ENCODE measurements around the gene PEMT.

The PEMT gene

GRCh38 chr17:17541640-17542001 is 49.9 kb downstream of the PEMT start:
- Histone ChIP-seq H3K9ac (ENCODE audit: low read length in 2 of 2) (no peak overlapping the region), H3K4me1 (ENCODE audit: control insufficient read depth, insufficient read depth, low read length) (peaks cover 2% of the 10 kb centered on the region), H3K27ac (ENCODE audit: low read length) (no peak overlapping the region), H3K36me3 (ENCODE audit: control insufficient read depth in 2 of 2, insufficient read depth in 2 of 2, low read length in 2 of 2) (no peaks in the 10 kb centered on the region), H3K27me3 (ENCODE audit: control insufficient read depth in 1 of 2, insufficient read depth in 2 of 2, low read length in 2 of 2) (no peaks in the 10 kb centered on the region), H3K4me3 (ENCODE audit: low read length in 2 of 2) (no peak overlapping the region), H3K9me3 (ENCODE audit: control insufficient read depth in 2 of 2, low read length in 2 of 2) (no peaks in the 10 kb centered on the region)

DNA sequence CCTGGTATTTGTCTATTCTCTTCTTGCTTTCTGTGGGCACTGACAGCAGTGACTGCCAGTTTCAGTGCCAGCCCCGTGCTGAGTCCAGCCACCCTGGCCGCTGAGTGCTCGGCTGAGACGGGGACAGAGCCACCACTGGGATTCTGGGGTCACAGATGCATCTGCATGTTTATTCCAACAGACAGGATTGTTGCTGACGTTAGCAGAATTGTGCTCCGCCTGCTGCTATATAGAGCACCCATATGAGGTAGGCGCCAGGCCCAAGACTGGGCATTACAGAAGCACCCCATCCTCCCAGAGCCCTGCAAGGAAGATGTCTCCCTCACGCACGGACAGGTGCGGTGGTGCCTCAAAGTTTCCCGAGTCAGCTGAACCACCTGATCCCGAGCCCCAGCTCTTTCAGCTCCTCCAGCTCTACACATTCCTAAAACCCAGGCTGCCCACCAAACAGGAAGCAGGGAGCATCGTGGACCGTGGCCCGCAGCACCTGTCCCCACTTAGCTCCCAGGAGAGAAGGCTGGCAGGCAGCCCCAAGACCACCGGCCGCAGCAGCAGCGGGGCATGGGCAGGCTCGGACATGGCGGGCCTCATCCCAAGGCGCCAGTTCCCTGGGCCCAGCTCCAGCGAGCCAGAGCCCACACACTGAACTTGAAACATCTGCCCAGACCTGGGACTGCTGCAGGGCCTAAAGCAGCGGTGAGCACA is 50.4 kb downstream of the PEMT start:
- H3K36me3 ChIP-seq (ENCODE audit: control insufficient read depth in 2 of 2, insufficient read depth in 2 of 2, low read length in 2 of 2): no peaks in the 10 kb centered on the region
- peaks cover 6% of the 10 kb centered on the region for H3K4me1 ChIP-seq (ENCODE audit: control insufficient read depth, insufficient read depth, low read length)
- H3K27me3 ChIP-seq (ENCODE audit: control insufficient read depth in 1 of 2, insufficient read depth in 2 of 2, low read length in 2 of 2): no peaks in the 10 kb centered on the region
- no peaks in the 10 kb centered on the region for H3K9me3 ChIP-seq (ENCODE audit: control insufficient read depth in 2 of 2, low read length in 2 of 2)
- H3K27ac ChIP-seq (ENCODE audit: low read length): no peak overlapping the region
- no peak overlapping the region for H3K4me3 ChIP-seq (ENCODE audit: low read length in 2 of 2)
- H3K9ac ChIP-seq (ENCODE audit: low read length in 2 of 2): no peak overlapping the region

DNA sequence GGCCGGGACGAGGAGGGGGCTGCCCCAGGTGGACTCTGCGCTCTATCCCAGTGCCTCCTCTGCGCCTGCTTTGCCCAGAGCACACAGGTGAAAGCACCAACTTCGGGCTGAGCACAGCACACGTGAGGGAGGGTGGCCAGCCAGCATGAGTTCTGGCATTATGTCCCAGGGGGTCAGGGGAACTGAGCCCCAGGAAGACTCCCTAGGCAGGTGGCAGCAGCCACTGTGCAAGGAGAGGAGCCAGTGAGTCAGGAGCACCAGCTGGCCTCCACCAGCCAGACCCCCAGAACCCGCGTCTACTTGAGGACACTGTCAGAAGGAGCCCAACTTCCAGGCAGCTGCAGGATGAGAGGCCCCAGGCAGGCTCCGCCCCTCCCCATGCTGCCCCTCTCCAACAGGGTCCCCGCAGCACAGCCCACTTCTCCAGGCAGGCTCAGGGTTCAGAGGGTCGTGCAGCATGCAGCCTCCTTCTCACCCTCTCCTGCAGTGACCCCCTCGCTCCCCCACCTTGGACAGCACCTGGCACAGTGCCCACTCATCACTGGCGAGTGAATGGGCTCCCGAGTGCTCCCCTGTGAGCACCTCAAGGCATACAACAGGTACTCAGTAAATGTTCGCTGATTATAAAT is 51.1 kb downstream of the PEMT start:
- H3K4me1 ChIP-seq (ENCODE audit: control insufficient read depth, insufficient read depth, low read length): peaks cover 10% of the 10 kb centered on the region

DNA sequence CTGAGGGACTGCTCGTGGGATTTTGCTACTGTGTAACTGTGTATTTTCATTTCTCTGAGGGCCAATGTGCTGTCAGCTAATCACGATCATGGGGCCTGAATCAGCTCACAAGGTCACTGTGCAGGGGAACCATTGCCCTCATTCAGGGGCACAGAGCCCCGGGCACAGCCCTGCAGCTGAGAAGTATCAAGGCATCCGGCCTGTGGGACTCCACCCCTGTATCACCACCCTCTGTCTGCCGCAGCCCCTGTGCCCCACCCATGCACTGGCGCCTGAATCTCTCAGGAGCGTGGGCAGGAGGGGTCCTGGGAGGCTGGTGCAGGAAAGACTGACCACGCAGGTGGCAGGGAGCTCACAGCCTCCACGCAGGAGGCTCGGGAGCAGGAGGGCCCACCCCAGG is 51.9 kb downstream of the PEMT start:
- H3K9me3 ChIP-seq (ENCODE audit: control insufficient read depth in 2 of 2, low read length in 2 of 2): no peaks in the 10 kb centered on the region
- peaks cover 10% of the 10 kb centered on the region for H3K4me1 ChIP-seq (ENCODE audit: control insufficient read depth, insufficient read depth, low read length)
- H3K36me3 ChIP-seq (ENCODE audit: control insufficient read depth in 2 of 2, insufficient read depth in 2 of 2, low read length in 2 of 2): no peaks in the 10 kb centered on the region
- H3K27me3 ChIP-seq (ENCODE audit: control insufficient read depth in 1 of 2, insufficient read depth in 2 of 2, low read length in 2 of 2): no peaks in the 10 kb centered on the region
- H3K27ac ChIP-seq (ENCODE audit: low read length): no peak overlapping the region
- H3K9ac ChIP-seq (ENCODE audit: low read length in 2 of 2): no peak overlapping the region
- no peak overlapping the region for H3K4me3 ChIP-seq (ENCODE audit: low read length in 2 of 2)

More for the DNA sequence above, 51.1 kb downstream of the PEMT start:
- H3K27ac ChIP-seq (ENCODE audit: low read length): no peak overlapping the region
- no peaks in the 10 kb centered on the region for H3K36me3 ChIP-seq (ENCODE audit: control insufficient read depth in 2 of 2, insufficient read depth in 2 of 2, low read length in 2 of 2)
- H3K9ac ChIP-seq (ENCODE audit: low read length in 2 of 2): no peak overlapping the region
- H3K4me3 ChIP-seq (ENCODE audit: low read length in 2 of 2): no peak overlapping the region
- no peaks in the 10 kb centered on the region for H3K9me3 ChIP-seq (ENCODE audit: control insufficient read depth in 2 of 2, low read length in 2 of 2)
- no peaks in the 10 kb centered on the region for H3K27me3 ChIP-seq (ENCODE audit: control insufficient read depth in 1 of 2, insufficient read depth in 2 of 2, low read length in 2 of 2)

GRCh38 chr17:17538417-17539391 is 52.8 kb downstream of the PEMT start:
- H3K36me3 ChIP-seq (ENCODE audit: control insufficient read depth in 2 of 2, insufficient read depth in 2 of 2, low read length in 2 of 2): no peaks in the 10 kb centered on the region
- no peak overlapping the region for H3K4me3 ChIP-seq (ENCODE audit: low read length in 2 of 2)
- no peaks in the 10 kb centered on the region for H3K9me3 ChIP-seq (ENCODE audit: control insufficient read depth in 2 of 2, low read length in 2 of 2)
- H3K27ac ChIP-seq (ENCODE audit: low read length): no peak overlapping the region
- H3K4me1 ChIP-seq (ENCODE audit: control insufficient read depth, insufficient read depth, low read length): peaks cover 10% of the 10 kb centered on the region
- H3K27me3 ChIP-seq (ENCODE audit: control insufficient read depth in 1 of 2, insufficient read depth in 2 of 2, low read length in 2 of 2): no peaks in the 10 kb centered on the region
- H3K9ac ChIP-seq (ENCODE audit: low read length in 2 of 2): no peak overlapping the region

- Histone ChIP-seq H3K27me3 (ENCODE audit: control insufficient read depth in 1 of 2, insufficient read depth in 2 of 2, low read length in 2 of 2) (no peaks in the 10 kb centered on the region), H3K9me3 (ENCODE audit: control insufficient read depth in 2 of 2, low read length in 2 of 2) (no peaks in the 10 kb centered on the region), H3K9ac (ENCODE audit: low read length in 2 of 2) (no peak overlapping the region), H3K27ac (ENCODE audit: low read length) (no peak overlapping the region), H3K4me1 (ENCODE audit: control insufficient read depth, insufficient read depth, low read length) (peaks cover 10% of the 10 kb centered on the region), H3K4me3 (ENCODE audit: low read length in 2 of 2) (no peak overlapping the region), H3K36me3 (ENCODE audit: control insufficient read depth in 2 of 2, insufficient read depth in 2 of 2, low read length in 2 of 2) (no peaks in the 10 kb centered on the region)
Observed at GRCh38 chr17:17537311-17538099, 54.0 kb downstream of the PEMT start.

- Histone ChIP-seq H3K4me1 (ENCODE audit: control insufficient read depth, insufficient read depth, low read length) (peaks cover 10% of the 10 kb centered on the region), H3K9ac (ENCODE audit: low read length in 2 of 2) (no peak overlapping the region), H3K27ac (ENCODE audit: low read length) (peak overlapping the region; percentile 60)
Observed at GRCh38 chr17:17536702-17537101, 54.8 kb downstream of the PEMT start.

GRCh38 chr17:17535957-17536356 is 55.6 kb downstream of the PEMT start:
- H3K4me1 ChIP-seq (ENCODE audit: control insufficient read depth, insufficient read depth, low read length): peaks cover 10% of the 10 kb centered on the region
- H3K4me3 ChIP-seq (ENCODE audit: low read length in 2 of 2): peak overlapping the region in 1 of 2 donors; percentile 8
- peak overlapping the region; percentile 60 for H3K27ac ChIP-seq (ENCODE audit: low read length)
- no peaks in the 10 kb centered on the region for H3K27me3 ChIP-seq (ENCODE audit: control insufficient read depth in 1 of 2, insufficient read depth in 2 of 2, low read length in 2 of 2)
- H3K9ac ChIP-seq (ENCODE audit: low read length in 2 of 2): peak overlapping the region in 1 of 2 donors; percentile 42
- H3K9me3 ChIP-seq (ENCODE audit: control insufficient read depth in 2 of 2, low read length in 2 of 2): peaks cover 0 to 2% of the 10 kb centered on the region in 2 donors
- no peaks in the 10 kb centered on the region for H3K36me3 ChIP-seq (ENCODE audit: control insufficient read depth in 2 of 2, insufficient read depth in 2 of 2, low read length in 2 of 2)

More at GRCh38 chr17:17536702-17537101, 54.8 kb downstream of the PEMT start:
- no peaks in the 10 kb centered on the region for H3K27me3 ChIP-seq (ENCODE audit: control insufficient read depth in 1 of 2, insufficient read depth in 2 of 2, low read length in 2 of 2)
- no peaks in the 10 kb centered on the region for H3K36me3 ChIP-seq (ENCODE audit: control insufficient read depth in 2 of 2, insufficient read depth in 2 of 2, low read length in 2 of 2)
- H3K9me3 ChIP-seq (ENCODE audit: control insufficient read depth in 2 of 2, low read length in 2 of 2): peaks cover 0 to 2% of the 10 kb centered on the region in 2 donors
- no peak overlapping the region for H3K4me3 ChIP-seq (ENCODE audit: low read length in 2 of 2)

DNA sequence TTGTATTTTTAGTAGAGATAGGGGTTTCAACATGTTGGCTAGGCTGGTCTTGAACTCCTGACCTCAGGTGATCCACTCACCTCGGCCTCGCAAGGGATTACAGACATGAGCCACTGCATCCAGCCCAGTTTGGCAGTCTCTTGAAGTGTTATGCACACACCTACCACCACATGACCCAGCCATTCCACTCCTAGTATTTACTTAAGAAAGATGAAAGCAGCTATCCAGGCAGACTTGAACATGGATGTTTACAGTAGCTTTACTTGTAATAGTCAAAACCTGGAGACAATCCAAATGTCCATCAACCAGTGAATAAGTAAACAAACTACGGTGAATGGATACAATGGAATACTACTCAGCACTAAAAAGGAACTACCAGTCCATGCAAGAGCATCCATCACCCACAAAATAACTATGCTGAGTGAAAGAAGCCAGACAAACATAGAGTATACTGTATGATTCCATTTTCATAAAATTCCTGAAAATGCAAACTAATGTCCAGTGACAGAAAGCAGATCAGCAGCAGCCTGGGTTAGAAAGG is 57.5 kb downstream of the PEMT start:
- Histone ChIP-seq H3K27ac (ENCODE audit: low read length) (no peak overlapping the region), H3K9ac (ENCODE audit: low read length in 2 of 2) (no peak overlapping the region), H3K4me3 (ENCODE audit: low read length in 2 of 2) (no peak overlapping the region), H3K9me3 (ENCODE audit: control insufficient read depth in 2 of 2, low read length in 2 of 2) (peaks cover 0 to 2% of the 10 kb centered on the region in 2 donors), H3K36me3 (ENCODE audit: control insufficient read depth in 2 of 2, insufficient read depth in 2 of 2, low read length in 2 of 2) (no peaks in the 10 kb centered on the region), H3K4me1 (ENCODE audit: control insufficient read depth, insufficient read depth, low read length) (peaks cover 10% of the 10 kb centered on the region), H3K27me3 (ENCODE audit: control insufficient read depth in 1 of 2, insufficient read depth in 2 of 2, low read length in 2 of 2) (no peaks in the 10 kb centered on the region)

DNA sequence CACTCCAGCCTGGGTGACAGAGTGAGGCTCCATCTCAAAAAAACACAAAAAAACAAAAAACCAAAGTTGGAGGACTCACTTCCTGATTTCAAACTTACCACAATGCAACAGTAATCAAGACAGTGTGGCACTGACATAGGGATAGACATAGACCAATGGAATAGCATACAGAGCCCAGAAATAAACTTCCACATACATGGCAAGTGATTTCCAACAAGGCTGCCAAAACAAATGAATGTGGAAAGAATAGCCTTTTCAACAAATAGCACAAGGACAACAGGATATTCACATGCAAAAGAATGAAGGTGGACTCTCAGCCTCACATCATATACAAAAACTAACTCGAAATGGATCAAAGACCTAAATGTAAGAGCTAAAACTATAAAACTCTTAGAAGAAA is 58.5 kb downstream of the PEMT start:
- H3K36me3 ChIP-seq (ENCODE audit: control insufficient read depth in 2 of 2, insufficient read depth in 2 of 2, low read length in 2 of 2): no peaks in the 10 kb centered on the region
- no peak overlapping the region for H3K27ac ChIP-seq (ENCODE audit: low read length)
- H3K9me3 ChIP-seq (ENCODE audit: control insufficient read depth in 2 of 2, low read length in 2 of 2): peaks cover 0 to 2% of the 10 kb centered on the region in 2 donors
- H3K4me1 ChIP-seq (ENCODE audit: control insufficient read depth, insufficient read depth, low read length): peaks cover 11% of the 10 kb centered on the region
- no peak overlapping the region for H3K4me3 ChIP-seq (ENCODE audit: low read length in 2 of 2)
- H3K9ac ChIP-seq (ENCODE audit: low read length in 2 of 2): no peak overlapping the region
- no peaks in the 10 kb centered on the region for H3K27me3 ChIP-seq (ENCODE audit: control insufficient read depth in 1 of 2, insufficient read depth in 2 of 2, low read length in 2 of 2)
